HepG2 (cell line): ENCODE results near the gene PLCG1. TPM values are rescaled to one million over a fixed set of nuclear protein-coding genes. Genes with fewer than 3 reads are reported as not detected.

Source experiments
- ATF6 ChIP-seq: sonication (generic); formaldehyde crosslinking; conservative IDR thresholded peaks from 2 replicates; pipeline ENCODE4 v1.4.0; 2020; ENCODE audit warnings: missing genetic modification reagents
- ATRX ChIP-seq: sonication (generic); formaldehyde crosslinking; IDR thresholded peaks from 2 replicates; pipeline ENCODE4 v1.4.0; 2020; ENCODE audit warnings: missing genetic modification reagents, borderline replicate concordance
- CBX5 ChIP-seq: sonication (generic); formaldehyde crosslinking; IDR thresholded peaks from 2 replicates; pipeline ENCODE4 v1.4.0; 2020; ENCODE audit warnings: missing genetic modification reagents, borderline replicate concordance
- GTF2F1 ChIP-seq: fragments of 150-350 bp; IDR thresholded peaks from 2 replicates; pipeline ENCODE4 v1.6.1; 2014; ENCODE audit warnings: low read length
- MED13 ChIP-seq: sonication (generic); formaldehyde crosslinking; IDR thresholded peaks from 2 replicates; pipeline ENCODE4 v1.5.0; 2020; ENCODE audit warnings: missing genetic modification reagents
- SIN3A ChIP-seq: IDR thresholded peaks from 2 replicates; pipeline ENCODE4 v1.6.1; 2011; ENCODE audit warnings: low read depth, mild to moderate bottlenecking, control low read depth, low read length, borderline replicate concordance
- SNAI1 ChIP-seq: sonication (generic); formaldehyde crosslinking; IDR thresholded peaks from 2 replicates; pipeline ENCODE4 v1.5.0; 2020; ENCODE audit warnings: mild to moderate bottlenecking, missing genetic modification reagents, borderline replicate concordance
- SOX13 ChIP-seq, 3 experiments: fragments of 450-650 bp in 1 of 3; sonication (generic) in 1 of 3; formaldehyde crosslinking in 1 of 3; IDR thresholded peaks in 2 of 3; conservative IDR thresholded peaks in 1 of 3; 2 replicates each; pipeline versions ENCODE4 v1.5.0 to v1.6.1; 2016 to 2020; ENCODE audit warnings: antibody characterized with exemption in 1 of 3, mild to moderate bottlenecking in 1 of 3, missing compliant biosample characterization in 1 of 3, missing genetic modification reagents in 1 of 3, moderate library complexity in 1 of 3
- SOX6 ChIP-seq, 2 experiments: fragments of 450-650 bp in 1 of 2; sonication (generic) in 1 of 2; formaldehyde crosslinking in 1 of 2; IDR thresholded peaks; 2 replicates each; pipeline versions ENCODE4 v1.4.0 to v1.6.1; 2017 to 2020; ENCODE audit warnings: antibody characterized with exemption in 1 of 2, mild to moderate bottlenecking in 1 of 2, missing genetic modification reagents in 1 of 2
- TRIM24 ChIP-seq: sonication (generic); formaldehyde crosslinking; IDR thresholded peaks from 2 replicates; pipeline ENCODE4 v1.8.0; 2022; ENCODE audit warnings: mild to moderate bottlenecking, missing genetic modification reagents
- ZBTB33 ChIP-seq: sonication (generic); formaldehyde crosslinking; IDR thresholded peaks from 2 replicates; pipeline ENCODE4 v1.4.0; 2020; ENCODE audit warnings: missing genetic modification reagents
- ZNF354B ChIP-seq: sonication (generic); formaldehyde crosslinking; IDR thresholded peaks from 2 replicates; pipeline ENCODE4 v1.8.0; 2022; ENCODE audit warnings: mild to moderate bottlenecking, missing genetic modification reagents
- ZNF44 ChIP-seq: sonication (generic); formaldehyde crosslinking; IDR thresholded peaks from 2 replicates; pipeline ENCODE4 v1.5.1; 2020; ENCODE audit warnings: mild to moderate bottlenecking, missing genetic modification reagents
- ZNF598 ChIP-seq: sonication (generic); formaldehyde crosslinking; IDR thresholded peaks from 2 replicates; pipeline ENCODE4 v1.5.1; 2020; ENCODE audit warnings: mild to moderate bottlenecking, missing genetic modification reagents, borderline replicate concordance
- ZNF775 ChIP-seq: sonication (generic); formaldehyde crosslinking; IDR thresholded peaks from 2 replicates; pipeline ENCODE4 v1.4.0; 2020; ENCODE audit warnings: missing genetic modification reagents, mild to moderate bottlenecking, moderate library complexity, borderline replicate concordance
- polyA plus RNA-seq, 8 experiments: library from polyadenylated mRNA; depleted of rRNA in 3 of 8; stranded (reverse) in 7 of 8; unstranded in 1 of 8; fragments of >200 nt; fragmentation: Illumina TruSeq in 4 of 8; extraction: Trizol in 4 of 8; gene quantifications; 2 replicates each; pipeline versions ENCODE4 v1.2.1 to v1.2.3, GENCODE V29; 2011 to 2016; ENCODE audit warnings: low read depth in 4 of 8, missing spikeins in 1 of 8, mixed read lengths in 1 of 8; ENCODE audit not compliant: insufficient read depth in 1 of 8
- total RNA-seq, 5 experiments: library from RNA; depleted of rRNA; stranded (reverse); fragments of >200 nt; fragmentation: Illumina TruSeq; extraction: Trizol; gene quantifications; 2 replicates each; pipeline ENCODE4 v1.2.3, GENCODE V29; 2016; ENCODE audit warnings: low read depth in 1 of 5
- TF ChIP-seq, protein P1 (sequence below): sonication (generic); formaldehyde crosslinking; conservative IDR thresholded peaks from 2 replicates; pipeline ENCODE4 v1.4.0; 2020; ENCODE audit warnings: missing genetic modification reagents
- TF ChIP-seq, protein P2 (sequence below): sonication (generic); formaldehyde crosslinking; IDR thresholded peaks from 2 replicates; pipeline ENCODE4 v1.8.0; 2022; ENCODE audit warnings: missing genetic modification reagents, mild to moderate bottlenecking, inconsistent platforms, borderline replicate concordance
- TF ChIP-seq, protein P3 (sequence below): sonication (generic); formaldehyde crosslinking; IDR thresholded peaks from 2 replicates; pipeline ENCODE4 v1.8.1; 2023; ENCODE audit warnings: mild to moderate bottlenecking, missing genetic modification reagents, borderline replicate concordance

The PLCG1 gene
- total and polyA plus RNA-seq, 2 of the 13 experiments (the other 11 are each of a cell fraction or from before 2014, with no cell fraction given), result 85.3 to 158 TPM

GRCh38 chr20:41138475-41139226 lies 1.3 kb downstream of the PLCG1 start (continued):
- TF ChIP-seq, protein P1, sequence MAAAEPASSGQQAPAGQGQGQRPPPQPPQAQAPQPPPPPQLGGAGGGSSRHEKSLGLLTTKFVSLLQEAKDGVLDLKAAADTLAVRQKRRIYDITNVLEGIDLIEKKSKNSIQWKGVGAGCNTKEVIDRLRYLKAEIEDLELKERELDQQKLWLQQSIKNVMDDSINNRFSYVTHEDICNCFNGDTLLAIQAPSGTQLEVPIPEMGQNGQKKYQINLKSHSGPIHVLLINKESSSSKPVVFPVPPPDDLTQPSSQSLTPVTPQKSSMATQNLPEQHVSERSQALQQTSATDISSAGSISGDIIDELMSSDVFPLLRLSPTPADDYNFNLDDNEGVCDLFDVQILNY (CRISPR knock-in tag), result no peak
- no peak; the same call in 1 of the 2 replicates for TF ChIP-seq ATF6 (CRISPR knock-in tag)
- 0 out of 2 replicates have a peak, but pooled peaks have one; percentile 70 for TF ChIP-seq ZNF775 (CRISPR knock-in tag)
- TF ChIP-seq, protein P2, sequence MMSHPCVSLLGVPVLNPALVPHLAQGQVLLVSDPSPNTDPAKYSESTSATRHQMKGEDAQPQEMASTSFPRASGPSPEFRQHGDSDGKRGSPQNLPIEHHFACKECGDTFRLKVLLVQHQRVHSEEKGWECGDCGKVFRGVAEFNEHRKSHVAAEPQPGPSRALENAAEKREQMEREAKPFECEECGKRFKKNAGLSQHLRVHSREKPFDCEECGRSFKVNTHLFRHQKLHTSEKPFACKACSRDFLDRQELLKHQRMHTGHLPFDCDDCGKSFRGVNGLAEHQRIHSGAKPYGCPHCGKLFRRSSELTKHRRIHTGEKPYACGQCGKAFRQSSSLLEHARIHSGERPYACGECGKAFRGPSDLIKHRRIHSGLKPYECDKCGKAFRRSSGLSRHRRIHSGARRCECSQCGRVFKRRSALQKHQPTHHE, result no peak
- TF ChIP-seq ZBTB33 (CRISPR knock-in tag), result no peak
- no peak for TF ChIP-seq TRIM24 (CRISPR knock-in tag)
- TF ChIP-seq SOX13 (IDR thresholded peaks at IDR 0.05), result no peak
- no peak for TF ChIP-seq SOX13 (CRISPR knock-in tag; conservative IDR thresholded peaks at IDR 0.05 in 1 of 2, IDR thresholded peaks at IDR 0.05 in 1 of 2)
- no peak for TF ChIP-seq GTF2F1
- no peak for TF ChIP-seq SNAI1 (CRISPR knock-in tag)
- TF ChIP-seq SOX6 (IDR thresholded peaks at IDR 0.05), result no peak
- TF ChIP-seq SOX6 (CRISPR knock-in tag; IDR thresholded peaks at IDR 0.05), result no peak
- TF ChIP-seq ZNF354B (CRISPR knock-in tag), result no peak; the same call in 1 of the 2 replicates
- no peak for TF ChIP-seq ZNF598 (CRISPR knock-in tag)
- no peak for TF ChIP-seq SIN3A
- no peak for TF ChIP-seq ATRX (CRISPR knock-in tag)
- no peak for TF ChIP-seq ZNF44
- TF ChIP-seq, protein P3, sequence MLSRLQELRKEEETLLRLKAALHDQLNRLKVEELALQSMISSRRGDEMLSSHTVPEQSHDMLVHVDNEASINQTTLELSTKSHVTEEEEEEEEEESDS (CRISPR knock-in tag), result 0 out of 2 replicates have a peak, but pooled peaks have one; percentile 88
- no peak for TF ChIP-seq CBX5 (CRISPR knock-in tag)
- no peak for TF ChIP-seq MED13 (CRISPR knock-in tag)
